HEK293 (cell line): ENCODE results near the gene MELK.

Source experiments
- REST ChIP-seq: fragments of 450-650 bp; formaldehyde crosslinking; IDR thresholded peaks from 2 replicates; pipeline ENCODE4 v1.5.1; 2016; ENCODE audit warnings: missing biosample characterization, missing genetic modification characterization
- SETDB1 ChIP-seq: IDR thresholded peaks from one replicate; pipeline ENCODE4 v1.6.1; 2017; ENCODE audit warnings: mild to moderate bottlenecking, low read length, moderate library complexity, mixed read lengths; ENCODE audit not compliant: insufficient read length
- YY2 ChIP-seq: fragments of 450-650 bp; formaldehyde crosslinking; IDR thresholded peaks from 2 replicates; pipeline ENCODE4 v1.5.1; 2016; ENCODE audit warnings: missing biosample characterization, missing genetic modification characterization
- ZNF510 ChIP-seq: fragments of 450-650 bp; formaldehyde crosslinking; IDR thresholded peaks from 2 replicates; pipeline ENCODE4 v1.5.1; 2018; ENCODE audit warnings: mild to moderate bottlenecking, missing genetic modification characterization, missing biosample characterization; ENCODE audit not compliant: insufficient replicate concordance
- ZNF518A ChIP-seq: fragments of 450-650 bp; formaldehyde crosslinking; conservative IDR thresholded peaks from 2 replicates; pipeline ENCODE4 v1.5.1; 2016; ENCODE audit warnings: low read depth, missing biosample characterization, missing genetic modification characterization
- ZNF560 ChIP-seq: fragments of 450-650 bp; formaldehyde crosslinking; IDR thresholded peaks from 2 replicates; pipeline ENCODE4 v1.5.1; 2017; ENCODE audit warnings: missing biosample characterization, missing genetic modification characterization, borderline replicate concordance
- ZNF600 ChIP-seq: fragments of 450-650 bp; formaldehyde crosslinking; IDR thresholded peaks from 2 replicates; pipeline ENCODE4 v1.5.1; 2016; ENCODE audit warnings: missing biosample characterization, missing genetic modification characterization
- ZNF785 ChIP-seq: fragments of 450-650 bp; formaldehyde crosslinking; IDR thresholded peaks from 2 replicates; pipeline ENCODE4 v1.5.1; 2016; ENCODE audit warnings: missing biosample characterization, missing genetic modification characterization
- ZNF792 ChIP-seq: fragments of 450-650 bp; formaldehyde crosslinking; IDR thresholded peaks from 2 replicates; pipeline ENCODE4 v1.5.1; 2016; ENCODE audit warnings: missing biosample characterization, missing genetic modification characterization
- ZNF830 ChIP-seq: fragments of 450-650 bp; IDR thresholded peaks from 2 replicates; pipeline ENCODE4 v1.5.0; 2018; ENCODE audit warnings: missing biosample characterization, missing genetic modification characterization, low read depth, mild to moderate bottlenecking, moderate library complexity
- ZNF837 ChIP-seq: fragments of 450-650 bp; formaldehyde crosslinking; IDR thresholded peaks from 2 replicates; pipeline ENCODE4 v1.5.1; 2016; ENCODE audit warnings: missing biosample characterization, missing genetic modification characterization
- TF ChIP-seq, protein P1 (sequence below): fragments of 450-650 bp; formaldehyde crosslinking; IDR thresholded peaks from 2 replicates; pipeline ENCODE4 v1.5.1; 2016; ENCODE audit warnings: missing biosample characterization, missing genetic modification characterization
- TF ChIP-seq, protein P2 (sequence below): fragments of 450-650 bp; formaldehyde crosslinking; IDR thresholded peaks from 2 replicates; pipeline ENCODE4 v1.5.1; 2016; ENCODE audit warnings: missing biosample characterization, missing genetic modification characterization
- TF ChIP-seq, protein P3 (sequence below): fragments of 450-650 bp; formaldehyde crosslinking; IDR thresholded peaks from 2 replicates; pipeline ENCODE4 v1.5.1; 2016; ENCODE audit warnings: missing biosample characterization, missing genetic modification characterization

DNA sequence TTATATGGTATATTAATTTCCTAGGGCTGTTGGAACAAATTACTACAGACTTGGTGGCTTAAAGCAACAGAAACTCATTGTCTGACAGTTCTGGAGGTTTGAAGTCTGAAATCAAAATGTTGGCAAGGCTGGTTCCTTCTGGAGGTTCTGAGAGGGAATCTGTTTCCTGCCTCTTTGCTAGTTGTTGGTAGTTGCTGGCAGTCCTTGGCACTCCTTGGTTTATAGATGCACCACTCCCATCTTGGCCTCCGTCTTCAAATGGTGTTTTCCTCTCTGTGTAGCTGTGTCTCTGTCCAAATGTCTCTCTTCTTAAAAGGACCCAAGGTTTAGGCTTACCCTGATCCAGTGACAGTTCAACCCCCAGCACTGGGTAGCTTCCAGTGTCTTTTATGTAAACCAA, 17.5 kb downstream of the MELK start:
- TF ChIP-seq ZNF510 (tag by site-specific recombination) (no peak), ZNF792 (tag by site-specific recombination) (no peak), ZNF518A (no peak), ZNF785 (no peak), SETDB1 (no peak), REST (tag by site-specific recombination) (no peak), ZNF837 (tag by site-specific recombination) (no peak), YY2 (tag by site-specific recombination) (no peak), ZNF600 (tag by site-specific recombination) (no peak), ZNF830 (tag by site-specific recombination) (no peak), ZNF560 (no peak)
- TF ChIP-seq, protein P1, sequence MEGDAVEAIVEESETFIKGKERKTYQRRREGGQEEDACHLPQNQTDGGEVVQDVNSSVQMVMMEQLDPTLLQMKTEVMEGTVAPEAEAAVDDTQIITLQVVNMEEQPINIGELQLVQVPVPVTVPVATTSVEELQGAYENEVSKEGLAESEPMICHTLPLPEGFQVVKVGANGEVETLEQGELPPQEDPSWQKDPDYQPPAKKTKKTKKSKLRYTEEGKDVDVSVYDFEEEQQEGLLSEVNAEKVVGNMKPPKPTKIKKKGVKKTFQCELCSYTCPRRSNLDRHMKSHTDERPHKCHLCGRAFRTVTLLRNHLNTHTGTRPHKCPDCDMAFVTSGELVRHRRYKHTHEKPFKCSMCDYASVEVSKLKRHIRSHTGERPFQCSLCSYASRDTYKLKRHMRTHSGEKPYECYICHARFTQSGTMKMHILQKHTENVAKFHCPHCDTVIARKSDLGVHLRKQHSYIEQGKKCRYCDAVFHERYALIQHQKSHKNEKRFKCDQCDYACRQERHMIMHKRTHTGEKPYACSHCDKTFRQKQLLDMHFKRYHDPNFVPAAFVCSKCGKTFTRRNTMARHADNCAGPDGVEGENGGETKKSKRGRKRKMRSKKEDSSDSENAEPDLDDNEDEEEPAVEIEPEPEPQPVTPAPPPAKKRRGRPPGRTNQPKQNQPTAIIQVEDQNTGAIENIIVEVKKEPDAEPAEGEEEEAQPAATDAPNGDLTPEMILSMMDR (tag by site-specific recombination): no peak
- TF ChIP-seq, protein P2, sequence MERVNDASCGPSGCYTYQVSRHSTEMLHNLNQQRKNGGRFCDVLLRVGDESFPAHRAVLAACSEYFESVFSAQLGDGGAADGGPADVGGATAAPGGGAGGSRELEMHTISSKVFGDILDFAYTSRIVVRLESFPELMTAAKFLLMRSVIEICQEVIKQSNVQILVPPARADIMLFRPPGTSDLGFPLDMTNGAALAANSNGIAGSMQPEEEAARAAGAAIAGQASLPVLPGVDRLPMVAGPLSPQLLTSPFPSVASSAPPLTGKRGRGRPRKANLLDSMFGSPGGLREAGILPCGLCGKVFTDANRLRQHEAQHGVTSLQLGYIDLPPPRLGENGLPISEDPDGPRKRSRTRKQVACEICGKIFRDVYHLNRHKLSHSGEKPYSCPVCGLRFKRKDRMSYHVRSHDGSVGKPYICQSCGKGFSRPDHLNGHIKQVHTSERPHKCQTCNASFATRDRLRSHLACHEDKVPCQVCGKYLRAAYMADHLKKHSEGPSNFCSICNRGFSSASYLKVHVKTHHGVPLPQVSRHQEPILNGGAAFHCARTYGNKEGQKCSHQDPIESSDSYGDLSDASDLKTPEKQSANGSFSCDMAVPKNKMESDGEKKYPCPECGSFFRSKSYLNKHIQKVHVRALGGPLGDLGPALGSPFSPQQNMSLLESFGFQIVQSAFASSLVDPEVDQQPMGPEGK (tag by site-specific recombination): no peak
- TF ChIP-seq, protein P3, sequence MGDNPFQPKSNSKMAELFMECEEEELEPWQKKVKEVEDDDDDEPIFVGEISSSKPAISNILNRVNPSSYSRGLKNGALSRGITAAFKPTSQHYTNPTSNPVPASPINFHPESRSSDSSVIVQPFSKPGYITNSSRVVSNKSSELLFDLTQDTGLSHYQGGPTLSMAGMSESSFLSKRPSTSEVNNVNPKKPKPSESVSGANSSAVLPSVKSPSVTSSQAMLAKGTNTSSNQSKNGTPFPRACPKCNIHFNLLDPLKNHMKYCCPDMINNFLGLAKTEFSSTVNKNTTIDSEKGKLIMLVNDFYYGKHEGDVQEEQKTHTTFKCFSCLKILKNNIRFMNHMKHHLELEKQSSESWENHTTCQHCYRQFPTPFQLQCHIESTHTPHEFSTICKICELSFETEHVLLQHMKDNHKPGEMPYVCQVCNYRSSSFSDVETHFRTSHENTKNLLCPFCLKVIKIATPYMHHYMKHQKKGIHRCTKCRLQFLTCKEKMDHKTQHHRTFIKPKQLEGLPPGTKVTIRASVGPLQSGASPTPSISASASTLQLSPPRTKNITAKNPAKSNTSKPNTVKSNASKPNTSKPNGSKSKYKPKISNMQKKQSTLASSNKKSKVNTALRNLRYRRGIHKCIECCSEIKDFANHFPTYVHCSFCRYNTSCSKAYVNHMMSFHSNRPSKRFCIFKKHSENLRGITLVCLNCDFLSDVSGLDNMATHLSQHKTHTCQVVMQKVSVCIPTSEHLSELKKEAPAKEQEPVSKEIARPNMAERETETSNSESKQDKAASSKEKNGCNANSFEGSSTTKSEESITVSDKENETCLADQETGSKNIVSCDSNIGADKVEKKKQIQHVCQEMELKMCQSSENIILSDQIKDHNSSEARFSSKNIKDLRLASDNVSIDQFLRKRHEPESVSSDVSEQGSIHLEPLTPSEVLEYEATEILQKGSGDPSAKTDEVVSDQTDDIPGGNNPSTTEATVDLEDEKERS: no peak
